Neural cell (in vitro differentiated cells): ENCODE results near the gene CCN5. TPM values are rescaled to one million over a fixed set of nuclear protein-coding genes. Genes with fewer than 3 reads are reported as not detected.

ENCODE experiments used
- H2AFZ ChIP-seq: fragments of 200-600, 300-800 bp; sonication (generic), shearing (Covaris generic); 2 replicates; pipeline ENCODE4 v1.6.0; 2014; ENCODE audit warnings: low read depth, mild to moderate bottlenecking, antibody characterized with exemption, low read length, moderate library complexity
- H3F3A ChIP-seq: fragments of 200-600 bp; shearing (Covaris generic); 2 replicates; pipeline ENCODE4 v1.6.1; 2016; ENCODE audit warnings: mild to moderate bottlenecking, moderate library complexity, mixed read lengths, antibody characterized with exemption, low read length; ENCODE audit not compliant: insufficient read depth, poor library complexity, severe bottlenecking
- H3K27ac ChIP-seq: fragments of 200-600, 300-800 bp; sonication (generic), shearing (Covaris generic); 2 replicates; pipeline ENCODE4 v1.5.1; 2014; ENCODE audit warnings: mild to moderate bottlenecking, low read length, moderate library complexity
- H3K27me3 ChIP-seq: fragments of 300-800, 200-600 bp; sonication (generic), shearing (Covaris generic); 2 replicates; pipeline ENCODE4 v1.6.0; 2014; ENCODE audit warnings: mild to moderate bottlenecking, low read depth, low read length, moderate library complexity; ENCODE audit not compliant: insufficient read depth
- H3K36me3 ChIP-seq: fragments of 300-800, 200-600 bp; sonication (generic), shearing (Covaris generic); 2 replicates; pipeline ENCODE4 v1.5.1; 2014; ENCODE audit warnings: mild to moderate bottlenecking, antibody characterized with exemption, low read length, moderate library complexity; ENCODE audit not compliant: insufficient read depth
- H3K4me2 ChIP-seq: fragments of 300-800, 200-600 bp; sonication (generic), shearing (Covaris generic); 2 replicates; pipeline ENCODE4 v1.6.0; 2014; ENCODE audit warnings: mild to moderate bottlenecking, low read length
- H3K4me3 ChIP-seq: fragments of 300-800, 200-600 bp; sonication (generic), shearing (Covaris generic); 2 replicates; pipeline ENCODE4 v1.5.1; 2014; ENCODE audit warnings: mild to moderate bottlenecking, low read length, moderate library complexity
- H3K79me2 ChIP-seq: fragments of 200-600 bp; shearing (Covaris generic); replicated peaks from 2 replicates; pipeline ENCODE4 v1.6.0; 2014; ENCODE audit warnings: mild to moderate bottlenecking, low read length, moderate library complexity; ENCODE audit not compliant: insufficient read depth
- H3K9ac ChIP-seq: fragments of 300-800, 200-600 bp; sonication (generic), shearing (Covaris generic); 2 replicates; pipeline ENCODE4 v1.6.1; 2016; ENCODE audit warnings: mild to moderate bottlenecking, low read length, mixed read lengths
- H3K9me2 ChIP-seq: fragments of 200-600 bp; shearing (Covaris generic); 2 replicates; pipeline ENCODE4 v1.6.1; 2016; ENCODE audit warnings: mild to moderate bottlenecking, low read length, mixed read lengths; ENCODE audit not compliant: insufficient read depth
- H3K9me3 ChIP-seq: fragments of 200-600, 300-800 bp; sonication (generic), shearing (Covaris generic); 2 replicates; pipeline ENCODE4 v1.6.1; 2016; ENCODE audit warnings: mild to moderate bottlenecking, mixed run types, low read length, moderate library complexity, mixed read lengths
- H4K20me1 ChIP-seq: fragments of 200-600 bp; shearing (Covaris generic); 2 replicates; pipeline ENCODE4 v1.6.1; 2016; ENCODE audit warnings: mild to moderate bottlenecking, mixed run types; ENCODE audit not compliant: insufficient read depth
- EZH2 ChIP-seq: fragments of 200-600, 300-800 bp; shearing (Covaris generic), sonication (generic); IDR thresholded peaks from 2 replicates; pipeline ENCODE4 v1.6.1; 2014; ENCODE audit warnings: antibody characterized with exemption, low read length, borderline replicate concordance, mild to moderate bottlenecking; ENCODE audit not compliant: insufficient read depth, poor library complexity, severe bottlenecking
- SMC3 ChIP-seq: fragments of 450-650 bp; conservative IDR thresholded peaks from 2 replicates; pipeline ENCODE4 v1.6.1; 2014; ENCODE audit warnings: antibody characterized with exemption, mild to moderate bottlenecking, moderate library complexity; ENCODE audit not compliant: poor library complexity
- TAF1 ChIP-seq: IDR thresholded peaks from 2 replicates; pipeline ENCODE4 v1.6.1; 2012; ENCODE audit warnings: low read depth
- polyA plus RNA-seq: library from polyadenylated mRNA; depleted of rRNA; stranded (reverse); fragments of >200 nt; gene quantifications from 2 replicates; pipeline ENCODE4 v1.2.3, GENCODE V29; 2014
- TF ChIP-seq, protein P1 (sequence below): fragments of 450-650 bp; IDR thresholded peaks from 2 replicates; pipeline ENCODE4 v1.5.1; 2014; ENCODE audit warnings: antibody characterized with exemption, mild to moderate bottlenecking, moderate library complexity; ENCODE audit not compliant: poor library complexity, severe bottlenecking
- TF ChIP-seq, protein P2 (sequence below): IDR thresholded peaks from 2 replicates; pipeline ENCODE4 v1.6.1; 2012; ENCODE audit warnings: borderline replicate concordance

The CCN5 gene
- polyA plus RNA-seq, 1 donor from 2014 or later, result not detected

DNA sequence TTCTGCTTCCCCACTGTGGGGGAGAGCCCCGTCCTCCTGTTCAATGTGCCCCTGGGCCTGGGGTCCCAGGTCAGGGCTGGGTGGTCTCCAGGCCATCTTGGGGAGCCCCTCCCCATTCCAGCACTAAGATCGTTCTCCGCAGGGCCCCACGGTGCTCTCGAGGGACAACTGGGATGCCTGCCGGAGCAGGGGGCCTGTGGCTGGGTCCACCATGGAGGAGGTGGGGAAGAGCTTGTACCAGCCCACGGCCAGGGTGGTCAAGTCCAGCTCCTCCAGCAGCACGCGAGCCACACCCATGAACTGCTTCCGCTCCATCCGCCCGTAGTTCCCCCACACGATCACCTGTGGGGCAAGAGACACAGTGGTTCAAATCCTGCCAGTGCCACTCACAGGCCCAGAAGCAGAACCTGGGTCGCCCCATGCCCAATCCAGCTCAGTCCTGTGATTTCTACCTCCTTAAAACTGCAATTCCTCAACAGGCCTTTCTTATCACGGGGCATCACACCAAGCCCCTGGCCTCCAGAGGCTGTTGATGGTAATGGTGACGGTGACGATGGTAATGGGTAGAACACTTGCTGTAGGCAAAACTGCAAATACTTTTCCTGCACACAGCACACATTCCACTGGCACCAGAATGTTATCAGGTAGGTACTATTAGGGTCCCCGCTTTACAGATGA lies 41.0 kb downstream of the CCN5 start:
- no peaks in the 10 kb centered on the region for H3K36me3 ChIP-seq
- no peaks in the 10 kb centered on the region for H3F3A ChIP-seq
- no peak overlapping the region for H2AFZ ChIP-seq
- no peak overlapping the region for H3K4me3 ChIP-seq
- H3K9me3 ChIP-seq, result no peaks in the 10 kb centered on the region
- no peaks in the 10 kb centered on the region for H3K9me2 ChIP-seq
- no peaks in the 10 kb centered on the region for H3K27me3 ChIP-seq
- H4K20me1 ChIP-seq, result no peaks in the 10 kb centered on the region
- no peak overlapping the region for H3K4me2 ChIP-seq
- H3K79me2 ChIP-seq, result no peaks in the 10 kb centered on the region
- TF ChIP-seq TAF1, result no peak
- TF ChIP-seq EZH2, result no peak
- no peak overlapping the region for H3K9ac ChIP-seq
- no peak overlapping the region for H3K27ac ChIP-seq

DNA sequence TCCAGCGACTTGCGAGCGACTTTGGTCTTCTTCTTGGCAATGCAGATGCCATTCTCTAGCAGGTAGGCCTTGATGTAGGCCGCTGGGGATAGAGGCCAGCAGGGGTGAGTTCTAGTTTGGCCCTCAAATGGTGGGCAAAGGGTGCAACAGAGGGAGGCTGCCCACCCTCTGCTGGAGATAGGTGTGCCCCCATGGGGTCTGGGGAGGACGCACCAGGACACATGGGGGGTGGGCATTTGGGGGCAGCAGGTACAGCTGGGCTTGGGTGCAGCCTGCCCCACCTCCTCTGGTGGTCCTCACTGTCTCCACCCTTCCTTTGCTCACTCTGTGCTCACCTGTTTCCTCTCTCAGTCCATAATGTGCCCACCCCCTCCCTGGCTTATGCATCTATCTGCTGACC lies 41.8 kb downstream of the CCN5 start:
- no peaks in the 10 kb centered on the region for H3K9me3 ChIP-seq
- no peak overlapping the region for H2AFZ ChIP-seq
- H3K4me2 ChIP-seq, result no peak overlapping the region

More for the DNA sequence above, 41.8 kb downstream of the CCN5 start:
- no peaks in the 10 kb centered on the region for H3K9me2 ChIP-seq
- no peaks in the 10 kb centered on the region for H3F3A ChIP-seq
- no peaks in the 10 kb centered on the region for H3K79me2 ChIP-seq
- H4K20me1 ChIP-seq, result no peaks in the 10 kb centered on the region
- no peaks in the 10 kb centered on the region for H3K36me3 ChIP-seq
- no peak overlapping the region for H3K9ac ChIP-seq
- H3K27ac ChIP-seq, result no peak overlapping the region
- TF ChIP-seq SMC3, result no peak
- no peak for TF ChIP-seq TAF1
- TF ChIP-seq, protein P1, sequence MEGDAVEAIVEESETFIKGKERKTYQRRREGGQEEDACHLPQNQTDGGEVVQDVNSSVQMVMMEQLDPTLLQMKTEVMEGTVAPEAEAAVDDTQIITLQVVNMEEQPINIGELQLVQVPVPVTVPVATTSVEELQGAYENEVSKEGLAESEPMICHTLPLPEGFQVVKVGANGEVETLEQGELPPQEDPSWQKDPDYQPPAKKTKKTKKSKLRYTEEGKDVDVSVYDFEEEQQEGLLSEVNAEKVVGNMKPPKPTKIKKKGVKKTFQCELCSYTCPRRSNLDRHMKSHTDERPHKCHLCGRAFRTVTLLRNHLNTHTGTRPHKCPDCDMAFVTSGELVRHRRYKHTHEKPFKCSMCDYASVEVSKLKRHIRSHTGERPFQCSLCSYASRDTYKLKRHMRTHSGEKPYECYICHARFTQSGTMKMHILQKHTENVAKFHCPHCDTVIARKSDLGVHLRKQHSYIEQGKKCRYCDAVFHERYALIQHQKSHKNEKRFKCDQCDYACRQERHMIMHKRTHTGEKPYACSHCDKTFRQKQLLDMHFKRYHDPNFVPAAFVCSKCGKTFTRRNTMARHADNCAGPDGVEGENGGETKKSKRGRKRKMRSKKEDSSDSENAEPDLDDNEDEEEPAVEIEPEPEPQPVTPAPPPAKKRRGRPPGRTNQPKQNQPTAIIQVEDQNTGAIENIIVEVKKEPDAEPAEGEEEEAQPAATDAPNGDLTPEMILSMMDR, result no peak
- TF ChIP-seq, protein P2, sequence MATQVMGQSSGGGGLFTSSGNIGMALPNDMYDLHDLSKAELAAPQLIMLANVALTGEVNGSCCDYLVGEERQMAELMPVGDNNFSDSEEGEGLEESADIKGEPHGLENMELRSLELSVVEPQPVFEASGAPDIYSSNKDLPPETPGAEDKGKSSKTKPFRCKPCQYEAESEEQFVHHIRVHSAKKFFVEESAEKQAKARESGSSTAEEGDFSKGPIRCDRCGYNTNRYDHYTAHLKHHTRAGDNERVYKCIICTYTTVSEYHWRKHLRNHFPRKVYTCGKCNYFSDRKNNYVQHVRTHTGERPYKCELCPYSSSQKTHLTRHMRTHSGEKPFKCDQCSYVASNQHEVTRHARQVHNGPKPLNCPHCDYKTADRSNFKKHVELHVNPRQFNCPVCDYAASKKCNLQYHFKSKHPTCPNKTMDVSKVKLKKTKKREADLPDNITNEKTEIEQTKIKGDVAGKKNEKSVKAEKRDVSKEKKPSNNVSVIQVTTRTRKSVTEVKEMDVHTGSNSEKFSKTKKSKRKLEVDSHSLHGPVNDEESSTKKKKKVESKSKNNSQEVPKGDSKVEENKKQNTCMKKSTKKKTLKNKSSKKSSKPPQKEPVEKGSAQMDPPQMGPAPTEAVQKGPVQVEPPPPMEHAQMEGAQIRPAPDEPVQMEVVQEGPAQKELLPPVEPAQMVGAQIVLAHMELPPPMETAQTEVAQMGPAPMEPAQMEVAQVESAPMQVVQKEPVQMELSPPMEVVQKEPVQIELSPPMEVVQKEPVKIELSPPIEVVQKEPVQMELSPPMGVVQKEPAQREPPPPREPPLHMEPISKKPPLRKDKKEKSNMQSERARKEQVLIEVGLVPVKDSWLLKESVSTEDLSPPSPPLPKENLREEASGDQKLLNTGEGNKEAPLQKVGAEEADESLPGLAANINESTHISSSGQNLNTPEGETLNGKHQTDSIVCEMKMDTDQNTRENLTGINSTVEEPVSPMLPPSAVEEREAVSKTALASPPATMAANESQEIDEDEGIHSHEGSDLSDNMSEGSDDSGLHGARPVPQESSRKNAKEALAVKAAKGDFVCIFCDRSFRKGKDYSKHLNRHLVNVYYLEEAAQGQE, result no peak
- no peaks in the 10 kb centered on the region for H3K27me3 ChIP-seq
- no peak overlapping the region for H3K4me3 ChIP-seq
